ENCODE results near the gene BCAP31.
"Not testable (repeated sequence)": the region's sequence is repeated elsewhere in the genome, so short reads cannot be mapped to it uniquely, and the experiment has no call there.

Gene BCAP31

DNA sequence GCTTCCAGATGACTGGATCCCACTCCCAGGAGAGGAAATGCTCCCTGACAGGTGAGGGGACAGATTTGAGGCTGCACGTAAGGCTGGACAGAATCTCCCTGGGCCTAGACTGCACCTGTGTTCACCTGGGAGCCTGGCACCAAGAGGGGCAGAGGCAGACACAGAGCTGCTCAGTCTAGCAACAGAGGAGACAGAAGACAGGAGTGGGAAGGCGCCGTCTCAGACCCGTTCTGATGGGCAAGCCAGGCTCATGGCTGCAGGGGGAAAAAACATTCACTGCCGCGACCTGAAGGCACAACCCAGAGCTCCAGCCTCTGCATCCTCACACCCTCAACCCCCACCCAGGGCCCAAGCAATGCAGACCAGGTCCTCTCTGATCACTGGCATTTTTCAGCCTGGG lies 16.8 kb downstream of the BCAP31 start:
- DNase-seq, result no peak

- no peak for DNase-seq
Measured at GRCh38 chrX:153706799-153707198, 17.4 kb downstream of the BCAP31 start.

DNA sequence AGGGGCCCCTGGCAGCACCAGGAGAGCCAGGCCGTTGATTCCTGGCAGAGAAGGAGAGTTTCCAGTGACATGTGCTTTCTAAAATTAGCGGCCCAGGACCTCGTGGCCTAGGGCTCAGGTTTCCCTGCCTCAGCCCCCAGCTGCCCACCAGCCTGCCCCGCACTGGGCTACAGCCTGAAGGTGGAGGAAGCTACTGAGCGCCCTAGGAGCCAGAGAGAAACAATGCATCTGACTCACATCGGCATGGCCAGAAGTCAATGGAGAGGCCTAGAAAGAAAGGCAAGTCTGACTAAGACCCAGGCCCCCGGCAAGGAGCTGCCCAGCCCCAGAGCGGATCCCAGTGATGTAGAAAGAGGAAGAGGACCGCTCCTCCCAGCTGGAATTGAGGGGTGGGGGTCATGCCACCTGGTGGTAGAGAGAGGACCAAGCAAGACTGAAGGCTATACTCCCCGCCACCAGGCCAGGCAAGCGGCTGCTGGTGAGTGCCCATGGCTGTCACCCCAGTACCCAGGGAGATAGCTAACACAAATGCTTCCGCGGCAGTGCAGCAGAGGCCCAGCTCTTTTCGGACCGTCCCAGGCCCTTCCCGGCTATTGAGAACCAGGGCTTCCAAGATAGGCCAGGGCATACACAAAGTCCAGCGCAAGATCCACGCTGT lies 18.7 kb downstream of the BCAP31 start:
- not testable (repeated sequence) for DNase-seq

GRCh38 chrX:153704631-153705402 lies 19.4 kb downstream of the BCAP31 start:
- DNase-seq, result not testable (repeated sequence)

- DNase-seq, result no peak
Measured at GRCh38 chrX:153704021-153704526, 20.1 kb downstream of the BCAP31 start.

DNA sequence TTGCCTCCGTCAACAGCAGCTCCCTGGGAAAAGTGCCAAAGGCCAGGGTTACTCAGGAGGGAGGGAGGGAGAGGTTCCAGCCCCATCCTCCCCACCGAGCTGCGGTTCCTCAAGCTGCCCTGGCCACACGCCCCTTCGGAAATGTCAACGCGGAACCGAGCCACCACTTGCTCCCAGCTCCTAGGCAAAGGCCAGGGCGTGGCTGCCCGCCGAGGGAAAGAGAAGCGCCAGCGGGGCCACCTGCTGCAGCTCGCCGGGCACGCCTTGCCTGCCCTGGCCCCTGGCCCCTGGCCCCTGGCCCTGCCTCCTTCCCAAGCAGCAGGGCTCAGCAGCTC lies 21.2 kb downstream of the BCAP31 start:
- DNase-seq, result no peak

GRCh38 chrX:153702336-153703035 lies 21.7 kb downstream of the BCAP31 start:
- no peak for DNase-seq

DNA sequence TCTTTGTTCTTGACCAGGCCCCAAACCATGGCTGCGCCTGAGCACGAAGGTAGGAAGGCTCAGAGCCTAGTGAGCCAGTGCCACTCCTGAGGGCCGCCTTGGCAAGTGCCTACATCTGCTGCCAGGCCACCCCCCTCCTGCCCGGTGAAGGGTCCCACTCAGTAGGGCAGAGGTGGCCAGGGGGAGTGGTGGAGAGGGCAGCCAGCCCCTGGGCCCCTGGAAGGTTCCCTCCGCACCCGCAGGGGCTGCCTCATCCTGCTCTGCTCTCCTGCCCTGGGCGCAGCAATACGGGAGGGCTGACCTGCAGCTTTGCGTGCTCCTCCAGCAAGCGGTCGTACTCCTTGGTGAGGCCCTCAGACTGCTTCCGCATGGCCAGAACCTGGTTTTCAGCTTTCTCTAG lies 22.5 kb downstream of the BCAP31 start:
- DNase-seq, result no peak

- DNase-seq, result no peak
Measured at GRCh38 chrX:153700967-153701366, 23.2 kb downstream of the BCAP31 start.

GRCh38 chrX:153700376-153700945 lies 23.7 kb downstream of the BCAP31 start:
- DNase-seq, result no peak

GRCh38 chrX:153699784-153700371 lies 24.3 kb downstream of the BCAP31 start:
- not testable (repeated sequence) for DNase-seq

- not testable (repeated sequence) for DNase-seq
Measured at GRCh38 chrX:153699210-153699783, 24.9 kb downstream of the BCAP31 start.

DNA sequence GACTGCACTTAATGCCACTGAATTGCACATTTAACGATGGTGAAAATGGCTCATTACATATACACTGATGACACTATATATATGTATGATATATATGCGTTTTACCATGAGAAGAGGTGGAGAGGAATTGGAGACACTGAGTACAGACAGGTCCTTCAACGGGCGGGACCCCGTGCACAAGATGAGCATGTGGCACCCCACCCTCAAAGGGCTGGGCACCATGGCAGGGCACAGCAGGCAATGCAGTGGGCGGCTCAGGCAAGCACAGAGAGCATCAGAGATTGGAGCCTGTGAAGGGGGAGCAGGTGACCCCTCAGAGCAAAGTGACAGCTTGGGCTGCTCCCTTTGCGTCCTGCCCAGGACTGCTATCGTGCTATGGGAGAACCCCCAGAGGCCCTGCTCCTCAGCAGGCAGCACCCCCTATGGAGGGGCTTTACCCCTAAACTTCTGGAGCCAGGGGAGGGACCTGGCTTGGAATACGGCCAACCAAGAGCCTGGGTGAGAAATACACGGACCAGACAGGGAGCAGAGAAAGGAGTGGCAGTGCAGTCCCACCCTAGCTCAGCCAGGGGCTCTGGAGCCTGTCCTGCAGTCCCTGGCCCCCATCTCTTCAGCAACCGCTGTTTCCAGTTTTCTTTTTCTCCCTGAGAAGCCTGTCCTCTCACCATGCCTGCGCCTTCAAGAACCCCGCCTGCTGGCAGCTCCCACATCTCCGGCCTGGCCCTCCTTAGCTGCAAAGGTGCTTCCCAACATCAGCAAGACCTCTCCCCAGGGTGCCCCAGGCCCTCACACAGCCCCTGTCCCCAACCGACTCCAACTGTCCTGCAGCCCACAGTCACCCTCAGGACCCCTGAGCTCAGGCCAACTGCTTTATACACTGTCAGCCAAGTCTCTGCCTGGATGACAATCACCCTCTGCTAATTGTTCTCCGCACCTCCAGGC lies 26.0 kb downstream of the BCAP31 start:
- no peak for DNase-seq

DNA sequence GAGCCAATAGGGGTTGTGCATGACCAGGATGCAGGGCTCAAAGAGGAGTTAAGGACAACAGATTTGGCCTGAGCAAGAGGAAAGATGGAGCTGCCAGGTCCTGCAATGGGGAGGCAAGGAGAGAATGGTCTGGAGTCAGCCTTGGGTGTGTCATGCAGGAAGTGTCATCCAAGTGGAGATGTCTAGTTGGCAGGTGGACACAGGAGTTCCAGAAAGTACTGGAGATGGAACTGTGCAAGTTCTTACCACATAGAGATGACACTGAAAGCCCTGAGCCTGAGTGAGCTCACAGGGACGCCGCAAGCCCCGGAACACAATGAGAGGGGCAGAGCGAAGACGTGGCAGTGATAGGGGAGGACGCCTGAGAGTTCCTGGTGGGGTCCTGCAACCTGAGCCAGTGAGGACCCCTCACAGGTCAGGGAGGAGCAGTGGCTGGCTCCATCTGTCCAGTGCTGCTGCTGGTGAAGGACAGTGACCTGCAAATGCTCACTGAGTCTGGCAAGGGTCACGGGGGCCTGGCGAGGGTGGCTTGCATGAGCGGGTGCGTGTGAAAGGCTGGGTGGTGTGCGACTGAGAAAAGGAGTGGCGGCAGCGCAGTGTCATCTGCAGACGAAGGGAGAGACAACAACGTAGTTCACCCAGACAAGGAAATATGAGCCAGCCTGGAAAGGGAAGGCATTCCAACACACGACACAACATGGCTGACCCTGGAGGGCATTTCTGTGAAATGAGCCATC lies 27.0 kb downstream of the BCAP31 start:
- not testable (repeated sequence) for DNase-seq

DNA sequence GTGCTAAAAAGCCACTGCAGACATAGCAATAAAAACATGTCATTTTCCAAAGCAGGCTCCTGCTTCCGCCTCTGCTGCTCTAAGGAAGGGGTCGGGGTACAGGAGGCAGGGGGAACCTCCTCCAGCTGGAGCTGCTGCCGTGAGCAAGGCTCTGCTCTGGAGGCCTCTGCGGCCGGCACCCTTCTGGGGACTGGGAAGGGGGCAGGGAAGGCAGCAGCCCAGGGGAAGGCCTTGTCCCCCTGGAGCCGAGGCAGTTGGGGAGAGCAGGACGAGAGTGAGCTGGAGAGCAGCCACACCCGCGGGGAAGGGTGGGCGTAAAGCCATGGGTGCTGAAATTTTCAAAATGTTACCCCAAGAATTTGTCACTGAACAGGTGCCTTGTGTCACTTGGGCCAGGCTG lies 27.6 kb downstream of the BCAP31 start:
- not testable (repeated sequence) for DNase-seq

DNA sequence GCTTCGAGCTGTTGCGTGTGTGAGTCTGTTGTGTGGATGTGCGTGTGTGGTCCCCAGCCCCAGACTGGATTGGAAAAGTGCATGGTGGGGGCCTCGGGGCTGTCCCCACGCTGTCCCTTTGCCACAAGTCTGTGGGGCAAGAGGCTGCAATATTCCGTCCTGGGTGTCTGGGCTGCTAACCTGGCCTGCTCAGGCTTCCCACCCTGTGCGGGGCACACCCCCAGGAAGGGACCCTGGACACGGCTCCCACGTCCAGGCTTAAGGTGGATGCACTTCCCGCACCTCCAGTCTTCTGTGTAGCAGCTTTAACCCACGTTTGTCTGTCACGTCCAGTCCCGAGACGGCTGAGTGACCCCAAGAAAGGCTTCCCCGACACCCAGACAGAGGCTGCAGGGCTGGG lies 28.1 kb downstream of the BCAP31 start:
- no peak for DNase-seq

DNA sequence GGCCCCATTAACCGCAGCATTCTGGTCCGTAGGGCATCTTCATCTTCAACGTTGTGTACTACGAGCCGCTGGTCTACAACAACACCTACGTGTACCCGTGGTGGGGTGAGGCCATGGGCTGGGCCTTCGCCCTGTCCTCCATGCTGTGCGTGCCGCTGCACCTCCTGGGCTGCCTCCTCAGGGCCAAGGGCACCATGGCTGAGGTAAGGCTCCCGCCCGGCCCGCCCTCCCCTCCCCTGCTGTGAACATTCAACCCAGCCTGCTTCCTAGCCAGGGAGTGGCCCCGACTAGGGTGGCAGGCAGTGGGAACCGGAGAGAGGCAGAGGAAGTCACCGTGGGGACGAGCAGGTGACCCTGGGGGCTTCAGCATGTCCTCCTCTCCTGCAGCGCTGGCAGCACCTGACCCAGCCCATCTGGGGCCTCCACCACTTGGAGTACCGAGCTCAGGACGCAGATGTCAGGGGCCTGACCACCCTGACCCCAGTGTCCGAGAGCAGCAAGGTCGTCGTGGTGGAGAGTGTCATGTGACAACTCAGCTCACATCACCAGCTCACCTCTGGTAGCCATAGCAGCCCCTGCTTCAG lies 29.4 kb downstream of the BCAP31 start:
- no peak for DNase-seq

- DNase-seq, result not testable (repeated sequence)
Measured at GRCh38 chrX:153694256-153694655, 29.9 kb downstream of the BCAP31 start.

- no peak for DNase-seq
Measured at GRCh38 chrX:153693216-153694086, 30.7 kb downstream of the BCAP31 start.

Measured in CD4-positive, alpha-beta T cell treated with Interleukin-17A for 4 hours (primary cell).